OCI-LY7 (cell line): ENCODE results near the gene NLRP3. TPM values are rescaled to one million over a fixed set of nuclear protein-coding genes. Genes with fewer than 3 reads are reported as not detected.

Experiments used
- BruUV-seq: library from RNA; stranded (reverse); fragments of 400-500 nt; replicated peaks from 2 replicates; lab custom pipeline; 2021; lab: Mats Ljungman, UMichigan
- CTCF ChIA-PET: fragments of 300-600 bp; sonication (Branson Sonifier 250); formaldehyde crosslinking; loops from one replicate; lab custom pipeline; 2022; ENCODE audit warnings: antibody characterized with exemption; ENCODE audit not compliant: unreplicated experiment; lab: Charles Lee
- POLR2A ChIA-PET: fragments of 300-600 bp; sonication (Branson Sonifier 250); formaldehyde crosslinking; loops from one replicate; lab custom pipeline; 2022; ENCODE audit warnings: antibody characterized with exemption; lab: Charles Lee
- DNase-seq: peaks from one replicate; pipeline ENCODE4 v3.0.0-alpha.2; 2015; ENCODE audit warnings: low spot score
- H2AFZ ChIP-seq: fragments of 200-600 bp; sonication (generic), shearing (Covaris generic); 2 replicates; pipeline ENCODE4 v1.6.1; 2014; ENCODE audit warnings: mild to moderate bottlenecking, antibody characterized with exemption, low read length, moderate library complexity
- H3K27ac ChIP-seq: fragments of 200-600 bp; sonication (generic); 2 replicates; pipeline ENCODE4 v1.5.1; 2014; ENCODE audit warnings: mixed run types, low read depth, mild to moderate bottlenecking, moderate library complexity, low read length, inconsistent platforms; ENCODE audit not compliant: poor library complexity, severe bottlenecking
- H3K36me3 ChIP-seq: fragments of 200-600 bp; sonication (generic); 2 replicates; pipeline ENCODE4 v1.6.1; 2014; ENCODE audit warnings: mild to moderate bottlenecking, antibody characterized with exemption, low read length, moderate library complexity, mixed read lengths; ENCODE audit not compliant: insufficient read depth
- H3K4me1 ChIP-seq: fragments of 200-600 bp; sonication (generic); 2 replicates; pipeline ENCODE4 v1.5.1; 2014; ENCODE audit warnings: mild to moderate bottlenecking, low read length; ENCODE audit not compliant: insufficient read depth, poor library complexity, severe bottlenecking
- H3K4me2 ChIP-seq: fragments of 200-600 bp; sonication (generic); 2 replicates; pipeline ENCODE4 v1.6.1; 2014; ENCODE audit warnings: mild to moderate bottlenecking, low read length
- H3K4me3 ChIP-seq: fragments of 200-600 bp; sonication (generic); 2 replicates; pipeline ENCODE4 v1.5.1; 2014; ENCODE audit warnings: mild to moderate bottlenecking, low read depth, low read length; ENCODE audit not compliant: poor library complexity, severe bottlenecking
- H3K79me2 ChIP-seq: fragments of 200-600 bp; sonication (generic); 2 replicates; pipeline ENCODE4 v1.6.1; 2016; ENCODE audit warnings: low read depth, mild to moderate bottlenecking, low read length, moderate library complexity, mixed read lengths; ENCODE audit not compliant: insufficient read depth
- H3K9me2 ChIP-seq: fragments of 200-600 bp; sonication (generic); 2 replicates; pipeline ENCODE4 v1.6.1; 2016; ENCODE audit warnings: mild to moderate bottlenecking, low read length, mixed read lengths; ENCODE audit not compliant: insufficient read depth
- H3K9me3 ChIP-seq: fragments of 200-600 bp; sonication (generic); 2 replicates; pipeline ENCODE4 v1.6.1; 2014; ENCODE audit warnings: mild to moderate bottlenecking, mixed run types, low read length, mixed read lengths
- H4K20me1 ChIP-seq: fragments of 200-600 bp; sonication (generic); 2 replicates; pipeline ENCODE4 v1.6.1; 2014; ENCODE audit warnings: mild to moderate bottlenecking, antibody characterized with exemption, low read length, moderate library complexity, mixed read lengths; ENCODE audit not compliant: insufficient read depth
- EZH2phosphoT487 ChIP-seq: fragments of 200-600 bp; sonication (generic); IDR thresholded peaks from 2 replicates; pipeline ENCODE4 v1.6.1; 2018; ENCODE audit warnings: low read depth, borderline replicate concordance, mild to moderate bottlenecking, mixed run types, antibody characterized with exemption, low read length, moderate library complexity, mixed read lengths
- intact Hi-C: fragments of 100-400 bp; cut with micrococcal nuclease; formaldehyde crosslinking; loops from one replicate; pipeline ENCODE4 v1.10.0; 2022; ENCODE audit not compliant: unreplicated experiment
- total RNA-seq, 2 experiments: library from RNA; depleted of rRNA in 1 of 2; stranded (reverse); fragments of >200 nt in 1 of 2; shearing (Covaris generic) in 1 of 2; gene quantifications; 2 replicates each; pipeline ENCODE4 v1.2.3, GENCODE V29; 2014 to 2022
- TF ChIP-seq, protein P1 (sequence below): fragments of 200-600 bp; sonication (generic); conservative IDR thresholded peaks from 2 replicates; pipeline ENCODE4 v1.5.1; 2014; ENCODE audit warnings: mild to moderate bottlenecking, antibody characterized with exemption, low read length, moderate library complexity, mixed read lengths

NLRP3 gene
- total RNA-seq, 2 experiments from 2014 or later = not detected

DNA sequence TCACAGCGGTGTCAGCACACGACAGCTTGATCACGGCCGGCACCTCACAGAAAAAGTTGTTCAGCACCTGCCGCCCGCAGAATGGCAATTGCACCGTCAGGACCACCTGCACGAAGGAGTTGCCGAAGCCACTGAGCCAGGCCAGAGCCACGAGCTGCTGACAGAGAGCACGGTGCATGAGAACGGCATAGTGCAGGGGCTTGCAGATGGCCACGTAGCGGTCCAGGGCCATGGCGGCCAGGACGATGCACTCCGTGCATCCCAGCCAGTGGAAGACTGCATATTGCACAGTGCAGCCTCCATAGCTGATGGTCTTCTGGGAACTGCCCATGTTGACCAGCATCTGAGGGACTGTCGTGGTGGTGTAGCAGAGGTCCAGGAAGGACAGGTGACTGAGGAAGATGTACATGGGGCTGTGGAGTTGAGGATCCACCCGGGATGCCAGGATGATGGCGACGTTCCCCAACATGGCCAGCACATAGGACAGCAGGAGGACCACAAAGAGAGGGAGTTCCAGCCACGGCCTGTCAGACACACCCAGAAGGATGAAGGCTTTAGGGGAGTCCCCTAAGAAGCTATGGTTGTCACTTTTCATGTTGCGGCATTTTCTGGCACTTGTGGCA is 35.5 kb downstream of the NLRP3 start:
- TF ChIP-seq EZH2phosphoT487 = no peak
- TF ChIP-seq, protein P1, sequence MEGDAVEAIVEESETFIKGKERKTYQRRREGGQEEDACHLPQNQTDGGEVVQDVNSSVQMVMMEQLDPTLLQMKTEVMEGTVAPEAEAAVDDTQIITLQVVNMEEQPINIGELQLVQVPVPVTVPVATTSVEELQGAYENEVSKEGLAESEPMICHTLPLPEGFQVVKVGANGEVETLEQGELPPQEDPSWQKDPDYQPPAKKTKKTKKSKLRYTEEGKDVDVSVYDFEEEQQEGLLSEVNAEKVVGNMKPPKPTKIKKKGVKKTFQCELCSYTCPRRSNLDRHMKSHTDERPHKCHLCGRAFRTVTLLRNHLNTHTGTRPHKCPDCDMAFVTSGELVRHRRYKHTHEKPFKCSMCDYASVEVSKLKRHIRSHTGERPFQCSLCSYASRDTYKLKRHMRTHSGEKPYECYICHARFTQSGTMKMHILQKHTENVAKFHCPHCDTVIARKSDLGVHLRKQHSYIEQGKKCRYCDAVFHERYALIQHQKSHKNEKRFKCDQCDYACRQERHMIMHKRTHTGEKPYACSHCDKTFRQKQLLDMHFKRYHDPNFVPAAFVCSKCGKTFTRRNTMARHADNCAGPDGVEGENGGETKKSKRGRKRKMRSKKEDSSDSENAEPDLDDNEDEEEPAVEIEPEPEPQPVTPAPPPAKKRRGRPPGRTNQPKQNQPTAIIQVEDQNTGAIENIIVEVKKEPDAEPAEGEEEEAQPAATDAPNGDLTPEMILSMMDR = no peak
- no peak overlapping the region for H3K4me2 ChIP-seq
- H3K27ac ChIP-seq = no peak overlapping the region

DNA sequence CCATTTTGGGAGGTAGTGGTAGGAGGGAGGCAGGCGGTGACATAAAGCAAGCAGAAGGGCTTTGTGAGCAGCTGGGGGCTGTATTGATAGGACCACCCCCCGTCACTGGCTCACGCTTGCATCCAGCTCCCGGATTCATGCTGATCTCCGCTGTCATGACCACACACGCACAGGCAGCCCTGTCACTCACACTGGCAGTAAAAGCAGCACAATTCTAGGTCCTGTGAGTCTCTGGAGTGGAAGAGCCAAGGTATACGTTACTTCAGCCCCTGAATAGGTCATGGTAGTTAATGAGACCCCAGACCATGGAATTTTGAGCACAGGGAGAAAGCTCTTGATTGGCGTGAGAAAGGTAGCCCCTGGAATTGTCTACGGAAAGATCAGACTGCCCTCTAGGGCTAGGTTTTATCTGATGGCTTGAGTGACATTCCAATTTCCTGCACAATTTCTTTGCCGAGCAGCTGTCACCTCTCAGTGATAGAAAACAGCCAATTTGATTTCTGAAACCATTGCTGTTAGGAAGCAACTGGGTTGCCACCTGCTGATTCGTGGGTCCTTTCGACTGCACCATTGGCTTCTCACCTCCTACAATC is 36.6 kb downstream of the NLRP3 start:
- H4K20me1 ChIP-seq = no peaks in the 10 kb centered on the region
- H3K79me2 ChIP-seq = no peaks in the 10 kb centered on the region
- ChIA-PET POLR2A (no interaction called here), CTCF (no interaction called here)
- TF ChIP-seq, protein P1 = no peak
- TF ChIP-seq EZH2phosphoT487 = no peak
- H3K27ac ChIP-seq = no peak overlapping the region
- H3K4me3 ChIP-seq = no peak overlapping the region
- no peaks in the 10 kb centered on the region for H3K9me2 ChIP-seq
- H3K4me1 ChIP-seq = no peaks in the 10 kb centered on the region
- no peak overlapping the region for H2AFZ ChIP-seq
- intact Hi-C loops = no loop called here
- no TSS peak for BruUV-seq
- no peak overlapping the region for H3K4me2 ChIP-seq
- H3K36me3 ChIP-seq = no peaks in the 10 kb centered on the region
- no peak for DNase-seq
- H3K9me3 ChIP-seq = no peaks in the 10 kb centered on the region

More for the DNA sequence above, 35.5 kb downstream of the NLRP3 start:
- Histone ChIP-seq H4K20me1 (no peaks in the 10 kb centered on the region), H3K4me3 (no peak overlapping the region), H3K9me2 (no peaks in the 10 kb centered on the region), H3K79me2 (no peaks in the 10 kb centered on the region), H3K9me3 (no peaks in the 10 kb centered on the region), H3K36me3 (no peaks in the 10 kb centered on the region), H2AFZ (no peak overlapping the region), H3K4me1 (no peaks in the 10 kb centered on the region)
- DNase-seq = no peak
- POLR2A ChIA-PET = no interaction called here
- intact Hi-C loops = no loop called here
- no TSS peak for BruUV-seq
- CTCF ChIA-PET = no interaction called here

DNA sequence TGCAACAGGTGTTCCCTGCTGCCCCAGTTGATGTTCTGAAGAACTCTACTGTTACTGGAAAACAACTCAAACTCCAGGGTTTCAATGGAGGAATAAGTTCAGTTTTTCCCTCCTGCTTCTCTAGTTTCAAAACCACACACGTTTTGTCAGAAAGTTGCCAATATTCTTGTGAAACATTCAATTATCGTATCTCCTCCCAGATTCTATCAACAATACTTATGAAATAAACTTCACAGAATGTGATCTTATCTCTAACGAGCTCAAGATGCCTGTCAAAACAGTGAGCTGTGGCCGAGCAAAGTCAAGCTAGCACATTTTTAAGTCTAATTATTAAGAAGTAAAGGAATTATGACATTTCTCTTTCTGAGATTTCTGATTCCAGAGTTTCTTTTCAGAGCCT is 37.3 kb downstream of the NLRP3 start:
- ChIA-PET CTCF (no interaction called here), POLR2A (interaction anchor here (1.1 kb wide), 1 partner anchor 12 kb away, joined by 4 read pairs; no protein-coding TSS in a partner anchor)
- Histone ChIP-seq H3K4me1 (no peaks in the 10 kb centered on the region), H3K9me3 (no peaks in the 10 kb centered on the region), H3K9me2 (no peaks in the 10 kb centered on the region), H3K4me2 (no peak overlapping the region), H3K27ac (no peak overlapping the region), H3K36me3 (no peaks in the 10 kb centered on the region), H3K79me2 (no peaks in the 10 kb centered on the region), H4K20me1 (no peaks in the 10 kb centered on the region), H2AFZ (no peak overlapping the region), H3K4me3 (no peak overlapping the region)
- DNase-seq = no peak
- TF ChIP-seq EZH2phosphoT487 = no peak
- TF ChIP-seq, protein P1 = no peak
- intact Hi-C loops = no loop called here
- no TSS peak for BruUV-seq
